ENCODE measurements around the gene NUDCD3. TPM values are rescaled to one million over a fixed set of nuclear protein-coding genes. Genes with fewer than 3 reads are reported as not detected.

NUDCD3 gene
- total RNA-seq, 1 experiment from 2014 or later: 76.2 TPM

DNA sequence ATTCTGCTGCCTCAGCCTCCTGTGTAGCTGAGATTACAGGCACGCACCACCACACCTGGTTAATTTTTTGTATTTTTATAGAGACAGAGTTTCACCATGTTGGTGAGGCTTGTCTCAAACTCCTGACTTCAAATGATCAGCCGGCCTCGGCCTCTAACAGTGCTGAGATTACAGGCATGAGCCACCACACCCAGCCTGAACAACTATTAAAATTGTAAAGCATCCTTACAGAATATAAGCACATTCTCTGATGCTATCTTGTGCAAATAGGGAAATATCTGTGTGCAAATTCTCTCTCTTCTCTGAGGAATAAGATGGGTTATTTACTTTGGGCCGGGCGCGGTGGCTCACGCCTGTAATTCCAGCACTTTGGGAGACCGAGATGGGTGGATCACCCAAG is 12.5 kb downstream of the NUDCD3 start:
- DNase-seq (ENCODE audit: low read depth): no peak

DNA sequence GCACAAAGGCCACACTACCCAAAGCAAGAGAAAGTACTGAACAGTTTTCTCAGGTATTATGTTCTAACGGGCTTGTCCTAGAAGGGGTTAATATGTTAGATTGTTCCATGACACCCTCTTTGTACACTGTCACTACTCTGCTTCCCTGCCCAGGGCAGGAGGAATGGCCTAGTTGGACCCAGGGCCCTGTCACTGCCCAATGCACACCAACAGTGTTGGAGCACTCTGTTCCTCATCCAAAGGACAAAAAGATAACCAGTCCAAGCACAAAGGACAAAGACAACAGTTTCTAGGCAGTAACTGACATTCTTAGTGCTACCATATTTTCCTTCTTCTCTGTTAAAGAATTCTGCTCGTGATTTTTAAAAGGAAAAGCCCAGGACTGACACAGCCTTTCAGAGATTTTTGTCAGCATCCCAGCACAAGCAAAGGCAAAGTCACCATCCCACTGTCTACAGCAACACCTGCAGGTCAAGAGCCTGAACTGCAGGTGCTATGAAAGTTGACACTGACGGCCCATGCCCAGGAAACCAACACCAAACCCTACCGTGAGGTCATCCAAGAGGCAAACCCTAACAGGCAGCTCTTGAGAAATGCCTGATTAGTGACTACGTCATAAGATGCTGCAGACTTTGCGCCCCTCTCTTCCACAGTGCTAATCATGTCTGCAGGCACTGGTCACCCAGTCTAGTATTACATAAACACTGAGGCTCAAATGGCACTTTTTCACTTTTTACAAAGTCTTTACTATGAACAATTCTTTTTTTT is 13.2 kb downstream of the NUDCD3 start:
- DNase-seq (ENCODE audit: low read depth): peak; percentile 87

DNA sequence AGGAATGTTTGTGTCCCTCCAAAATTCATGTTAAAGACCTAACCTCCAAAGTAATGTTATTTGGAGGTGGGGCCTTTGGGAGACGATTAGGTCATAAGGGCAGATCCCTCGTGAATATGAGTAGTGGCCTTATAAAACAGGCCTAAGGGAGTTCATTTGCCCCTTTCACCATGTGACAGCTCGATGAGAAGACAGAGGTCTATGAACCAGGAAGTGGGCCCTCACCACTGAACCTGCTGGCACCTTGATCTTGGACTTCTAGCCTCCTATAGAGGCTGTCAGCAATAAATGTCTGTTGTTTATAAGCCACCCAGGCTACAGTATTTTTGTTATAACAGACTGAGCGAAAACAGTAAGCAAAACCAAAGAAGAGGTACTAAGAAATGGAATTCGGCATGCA is 14.1 kb downstream of the NUDCD3 start:
- DNase-seq (ENCODE audit: low read depth): no peak

DNA sequence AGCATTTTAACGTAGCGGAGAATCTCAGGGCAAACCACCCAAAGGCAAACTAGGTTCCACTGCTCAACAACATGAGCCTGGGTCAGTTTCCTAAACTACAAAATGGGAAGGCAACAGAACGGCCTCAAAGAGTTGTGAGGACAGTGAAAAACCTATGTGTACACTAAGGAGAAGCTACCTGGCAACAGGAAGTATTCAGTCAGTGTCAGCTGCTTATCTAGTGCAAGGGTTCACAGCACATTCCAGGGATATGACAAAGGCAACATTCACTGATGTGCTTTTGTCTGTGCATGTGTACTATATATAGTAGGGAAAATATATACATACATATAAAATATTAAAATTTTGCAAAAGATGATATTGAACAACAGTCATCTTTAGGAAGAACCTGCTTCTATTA is 17.2 kb downstream of the NUDCD3 start:
- peak; percentile 69 for DNase-seq (ENCODE audit: low read depth)

DNA sequence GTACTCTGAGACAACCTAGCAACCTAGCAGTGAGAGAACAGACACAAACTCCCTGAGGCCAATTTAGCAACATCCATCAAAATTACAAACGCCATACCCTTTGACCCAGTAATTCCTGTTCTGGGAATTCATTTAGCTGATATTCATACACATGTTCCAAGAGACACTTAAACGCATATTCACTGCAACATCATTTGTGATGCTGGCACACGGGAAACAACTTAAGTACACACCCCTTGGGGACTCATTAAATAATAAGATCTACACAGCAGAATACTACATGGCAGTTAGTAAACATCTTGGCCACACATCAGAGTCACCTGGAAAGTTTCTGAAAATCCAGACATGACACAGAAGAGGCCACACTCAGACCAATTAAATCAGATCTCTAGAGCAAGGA is 17.6 kb downstream of the NUDCD3 start:
- peak; percentile 18 for DNase-seq (ENCODE audit: low read depth)

DNA sequence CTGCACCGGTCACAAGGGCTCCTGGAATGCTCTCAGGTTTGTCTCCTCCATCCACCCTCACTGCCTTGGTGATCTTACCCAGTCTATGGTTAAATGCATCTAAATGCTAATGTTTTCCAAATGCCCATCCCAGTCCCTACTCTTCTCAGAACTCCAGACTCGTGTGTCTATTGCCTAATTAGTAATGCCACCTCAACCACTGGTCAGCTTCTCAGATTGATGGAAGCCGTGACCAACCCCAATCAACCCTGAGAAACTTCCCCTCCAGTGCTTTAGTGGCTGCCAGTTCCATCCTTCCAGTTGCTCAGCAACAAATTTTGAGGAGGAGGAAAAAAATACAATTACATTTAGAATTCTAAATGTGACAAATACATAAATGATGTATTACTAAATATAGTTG is 18.6 kb downstream of the NUDCD3 start:
- no peak for DNase-seq (ENCODE audit: low read depth)

DNA sequence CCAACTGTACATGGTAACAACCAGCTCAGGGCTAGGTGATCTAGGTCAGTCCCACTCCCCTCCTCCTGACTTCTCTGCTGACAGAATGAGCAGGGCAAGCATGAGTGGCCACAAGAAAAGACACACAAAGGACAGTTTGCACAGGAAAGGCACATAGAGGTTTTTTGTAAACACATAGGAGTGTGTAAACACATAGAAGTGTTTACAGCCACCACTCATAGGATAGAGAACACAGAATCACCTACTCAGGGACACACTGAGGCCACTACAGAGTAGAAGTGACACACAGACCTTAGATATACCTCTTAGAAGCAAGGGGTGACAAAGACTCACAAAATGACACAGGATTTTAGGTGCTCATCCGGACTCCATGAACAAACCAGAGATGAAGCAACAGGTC is 19.0 kb downstream of the NUDCD3 start:
- DNase-seq (ENCODE audit: low read depth): no peak

DNA sequence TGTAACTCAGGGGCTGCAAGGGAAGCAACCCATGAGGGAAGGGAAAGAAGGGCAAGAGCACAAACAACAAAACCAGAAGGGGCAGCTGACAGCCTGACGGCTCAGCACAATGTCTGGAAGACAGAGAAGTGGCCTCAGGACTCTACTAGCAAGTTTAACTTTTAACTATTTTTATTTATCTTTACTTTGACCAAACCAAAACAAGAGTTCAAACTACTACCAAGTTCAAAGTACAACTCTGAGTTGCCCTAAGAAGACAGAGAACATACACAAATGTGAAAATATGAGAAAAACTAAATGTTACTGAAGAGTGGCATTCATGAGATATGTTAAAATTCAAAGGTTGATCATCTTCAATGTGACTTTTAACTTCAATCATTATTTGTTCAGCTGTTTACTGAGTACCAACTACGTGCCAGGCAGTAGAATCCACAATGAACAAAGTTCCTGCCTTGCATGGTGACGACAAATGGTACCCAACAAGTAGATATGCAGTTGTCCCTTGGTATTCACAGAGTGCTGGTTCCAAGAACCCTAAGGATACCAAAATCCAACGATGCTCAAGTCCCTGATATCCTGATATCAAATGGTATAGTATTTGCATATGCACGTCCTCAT is 19.7 kb downstream of the NUDCD3 start:
- no peak for DNase-seq (ENCODE audit: low read depth)

DNA sequence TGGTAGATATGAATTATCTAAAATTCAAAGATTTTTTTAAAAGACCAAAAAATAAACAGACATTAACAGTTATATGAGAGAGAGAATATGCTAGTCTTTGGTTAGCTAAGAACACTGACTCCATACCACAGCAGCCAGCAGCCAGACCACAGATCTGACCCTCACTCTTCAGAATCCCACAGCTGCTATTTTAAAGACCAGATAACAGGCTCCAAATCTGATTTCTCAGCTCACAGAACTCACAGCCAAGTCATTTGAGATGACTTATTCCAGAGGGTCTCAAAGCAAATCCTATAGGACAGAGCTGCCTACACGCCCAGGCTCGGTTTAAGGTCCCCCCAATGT is 20.4 kb downstream of the NUDCD3 start:
- peak; percentile 24 for DNase-seq (ENCODE audit: low read depth)

DNA sequence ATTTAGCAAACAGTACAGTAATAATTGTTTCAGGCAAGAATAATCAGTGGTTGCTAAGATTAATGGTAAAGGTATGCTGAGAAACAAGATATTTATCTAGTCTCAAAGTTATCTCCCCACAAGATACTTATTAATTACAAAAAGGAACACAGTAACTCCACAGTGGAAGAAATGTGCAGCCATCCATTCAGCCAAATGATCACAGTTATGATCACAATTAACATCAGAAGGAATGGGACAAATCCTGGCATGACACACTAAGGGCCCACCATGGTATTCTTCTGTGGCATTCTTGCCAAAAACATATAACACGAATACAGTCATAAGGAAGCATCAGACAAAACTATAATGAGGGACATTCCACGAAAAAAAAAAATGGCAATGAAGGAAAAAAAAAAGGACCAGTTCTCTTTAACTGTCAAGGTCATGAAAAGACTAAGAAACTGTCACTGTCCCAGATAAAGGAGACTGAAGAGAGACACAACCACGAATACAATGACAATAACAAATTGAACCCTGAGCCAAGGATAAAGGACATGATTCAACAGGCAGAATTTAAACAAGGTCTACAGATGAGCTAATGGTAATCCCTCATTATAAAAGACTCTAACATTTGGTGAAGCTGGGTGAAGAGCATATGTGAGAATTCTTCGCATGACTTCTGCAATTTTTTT is 20.9 kb downstream of the NUDCD3 start:
- DNase-seq (ENCODE audit: low read depth): peak; percentile 37

DNA sequence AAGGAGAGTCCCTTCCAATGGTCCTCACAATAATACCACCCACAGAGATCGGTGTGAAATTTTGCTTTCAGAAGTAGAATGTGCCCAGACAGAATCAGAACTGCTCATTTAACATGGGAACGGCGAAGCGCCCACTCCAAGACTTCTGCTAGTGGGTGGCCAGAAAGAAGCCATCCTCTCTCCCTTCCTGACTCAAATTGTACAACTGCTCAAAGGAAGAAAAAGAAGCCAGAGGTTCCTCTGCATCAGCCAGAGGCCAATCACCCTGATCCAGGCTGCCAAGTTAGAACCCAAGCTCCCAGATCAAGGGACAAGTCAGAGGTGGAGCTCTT is 23.3 kb downstream of the NUDCD3 start:
- no peak for DNase-seq (ENCODE audit: low read depth)

DNA sequence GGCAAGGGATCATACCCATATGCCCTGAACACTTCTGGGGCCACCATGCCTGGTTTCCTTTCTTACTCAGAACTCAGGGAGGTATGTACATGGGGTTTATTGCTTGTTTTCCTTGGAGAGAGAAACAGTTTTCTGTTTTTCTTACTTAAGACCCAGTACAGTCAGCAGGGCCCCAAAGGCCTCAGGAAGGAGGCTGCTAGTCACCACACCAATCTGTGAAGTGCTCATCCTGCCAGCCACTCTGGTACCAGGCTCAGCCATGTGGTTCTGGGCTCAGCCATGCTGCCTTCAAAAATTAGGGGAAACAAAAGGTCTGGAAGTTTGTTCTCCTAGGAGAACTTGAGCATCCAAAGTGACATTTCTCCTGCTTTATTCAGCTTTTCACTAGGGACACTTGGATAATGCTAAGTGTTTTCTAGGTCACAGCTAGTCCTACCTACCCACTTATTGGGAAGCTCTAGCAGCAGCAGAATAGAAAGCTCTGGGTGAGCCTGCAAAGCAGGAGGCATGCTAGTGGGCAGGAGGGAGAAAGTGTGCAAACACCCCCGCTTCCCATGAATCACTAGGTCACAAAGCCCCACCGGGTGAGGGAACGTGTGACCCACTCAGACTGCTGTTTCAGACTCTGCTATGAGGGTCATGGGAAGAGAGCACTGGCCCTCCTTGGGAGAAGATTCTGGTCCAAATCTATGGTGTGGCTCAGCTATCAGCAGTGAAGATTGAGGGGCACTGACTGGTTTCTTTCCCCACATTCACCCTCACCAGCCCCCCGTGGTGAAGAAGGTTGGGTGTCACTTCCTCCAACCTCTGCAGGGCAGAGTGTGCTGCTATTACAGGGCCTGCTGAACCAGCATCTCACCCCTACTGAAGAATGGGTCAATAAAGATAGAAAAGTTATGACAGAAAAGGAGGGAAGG is 23.9 kb downstream of the NUDCD3 start:
- peak; percentile 36 for DNase-seq (ENCODE audit: low read depth)

DNA sequence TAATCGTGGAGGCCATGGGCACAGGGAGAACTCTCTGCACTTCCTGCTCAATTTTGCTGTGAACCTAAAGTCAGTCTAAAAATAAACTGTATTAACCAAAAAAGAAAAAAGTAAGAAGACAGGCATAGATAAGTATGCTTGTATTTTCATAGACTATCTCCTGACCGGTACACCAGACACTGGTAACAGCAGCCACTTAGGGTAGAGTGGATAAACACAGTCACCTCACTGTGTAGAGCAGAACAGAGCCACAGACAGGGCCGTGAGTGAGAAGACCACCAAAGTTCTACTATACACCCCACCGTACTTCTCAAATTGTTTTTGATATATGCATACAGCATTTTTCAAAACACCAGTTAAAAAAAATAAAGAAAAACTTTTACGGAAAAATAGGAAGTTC is 25.0 kb downstream of the NUDCD3 start:
- no peak for DNase-seq (ENCODE audit: low read depth)

DNA sequence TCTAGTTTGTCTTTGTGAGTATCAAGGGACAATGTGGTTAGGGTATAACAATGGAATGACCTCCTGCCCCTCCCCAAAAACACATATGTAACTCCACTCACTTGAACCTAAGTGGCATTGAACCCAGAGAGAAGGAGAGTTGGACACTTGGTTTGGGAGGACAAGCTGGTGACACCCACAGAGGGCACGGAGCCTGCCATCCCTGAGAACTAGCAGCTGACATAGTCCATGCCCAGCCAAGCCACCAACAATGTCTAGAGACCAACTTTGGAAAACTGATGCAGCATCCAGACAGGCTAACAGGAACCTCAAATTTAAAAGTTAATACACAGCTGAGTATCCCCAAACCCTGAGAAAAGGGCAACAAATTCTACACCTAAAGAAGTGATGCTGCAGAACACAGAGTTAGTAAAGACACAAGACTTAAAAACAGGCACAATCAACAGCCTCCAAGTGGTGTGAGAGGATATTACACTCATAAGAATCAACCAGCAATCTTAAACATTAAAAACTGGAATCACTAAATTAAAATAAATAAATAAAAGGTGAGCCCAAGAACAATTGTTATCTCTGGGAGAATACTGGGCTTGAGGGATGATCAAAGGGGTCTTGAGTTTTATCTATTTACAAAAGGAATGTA is 27.2 kb downstream of the NUDCD3 start:
- DNase-seq (ENCODE audit: low read depth): peak; percentile 23

DNA sequence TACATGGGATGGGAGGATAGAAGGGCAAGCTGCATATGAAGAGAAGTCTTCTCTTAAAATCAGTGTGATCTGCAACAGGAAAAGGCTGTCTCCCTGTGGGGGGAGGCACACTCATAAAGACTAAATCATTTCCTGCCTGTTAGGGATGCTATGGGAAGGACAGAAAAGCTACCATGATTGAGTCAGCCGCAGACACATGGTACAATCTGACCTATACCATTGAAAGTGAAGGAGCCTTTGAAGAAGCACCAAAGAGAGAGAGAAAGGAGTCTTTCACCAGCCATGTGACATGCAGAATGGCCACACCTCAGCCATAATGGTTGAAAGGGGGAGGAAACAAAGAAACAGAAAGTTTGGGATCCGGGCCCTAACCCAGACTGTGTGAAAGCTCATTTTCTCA is 29.1 kb downstream of the NUDCD3 start:
- DNase-seq (ENCODE audit: low read depth): peak; percentile 82

DNA sequence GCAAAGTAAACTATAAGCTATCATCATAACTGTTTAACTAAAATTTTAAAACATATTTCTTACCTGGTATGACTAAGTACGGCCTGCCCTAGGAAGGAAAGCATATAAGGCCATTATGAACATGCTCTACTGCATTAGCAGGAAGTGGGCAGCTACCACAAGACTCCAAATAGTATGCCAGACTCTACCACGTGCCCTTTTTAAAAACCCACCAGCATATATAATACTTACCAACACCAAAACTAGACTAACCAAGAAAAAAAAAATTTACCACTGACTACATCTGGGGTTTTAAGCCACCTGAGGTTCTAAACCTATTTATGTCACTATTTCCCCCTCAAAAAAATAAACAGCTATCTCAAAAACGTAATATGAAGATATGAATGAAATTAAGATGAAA is 30.1 kb downstream of the NUDCD3 start:
- peak; percentile 40 for DNase-seq (ENCODE audit: low read depth)

DNA sequence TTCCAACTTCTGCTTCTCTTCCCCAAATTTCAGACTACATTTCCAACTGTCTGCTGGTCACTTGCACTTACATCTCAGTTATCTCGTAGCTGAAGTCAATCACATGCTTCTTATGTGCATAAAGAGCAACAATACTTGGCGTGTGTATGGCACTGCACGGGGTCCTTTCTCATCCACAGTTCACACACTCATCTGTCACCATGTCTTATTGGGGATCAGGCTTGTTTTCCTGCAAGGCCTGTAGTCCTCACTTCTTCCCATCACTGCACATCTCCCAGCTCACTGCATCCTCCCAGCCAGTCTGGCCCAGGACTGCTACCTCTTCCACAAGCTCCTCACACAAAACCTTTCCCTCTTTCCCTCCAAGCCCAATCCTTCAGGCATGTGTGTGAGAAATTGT is 35.3 kb downstream of the NUDCD3 start:
- DNase-seq (ENCODE audit: low read depth): no peak

DNA sequence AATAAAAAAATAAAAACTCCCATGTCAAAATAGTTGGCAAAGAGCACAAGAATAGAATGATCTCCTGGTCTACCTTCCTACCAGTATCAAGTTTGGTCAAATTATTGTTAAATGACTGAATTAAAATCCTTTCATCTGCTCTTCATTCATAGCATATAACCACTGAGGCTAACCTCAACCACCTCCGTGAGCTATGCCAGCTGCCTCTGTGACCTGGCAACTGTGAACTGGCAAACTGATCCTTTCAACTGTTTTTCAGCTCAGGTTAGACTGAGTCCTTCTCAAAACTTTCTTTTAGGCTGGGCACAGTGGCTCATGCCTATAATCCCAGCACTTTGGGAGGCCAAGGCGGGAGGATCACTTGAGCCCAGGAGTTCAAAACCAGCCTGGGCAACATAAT is 36.1 kb downstream of the NUDCD3 start:
- DNase-seq (ENCODE audit: low read depth): no peak

DNA sequence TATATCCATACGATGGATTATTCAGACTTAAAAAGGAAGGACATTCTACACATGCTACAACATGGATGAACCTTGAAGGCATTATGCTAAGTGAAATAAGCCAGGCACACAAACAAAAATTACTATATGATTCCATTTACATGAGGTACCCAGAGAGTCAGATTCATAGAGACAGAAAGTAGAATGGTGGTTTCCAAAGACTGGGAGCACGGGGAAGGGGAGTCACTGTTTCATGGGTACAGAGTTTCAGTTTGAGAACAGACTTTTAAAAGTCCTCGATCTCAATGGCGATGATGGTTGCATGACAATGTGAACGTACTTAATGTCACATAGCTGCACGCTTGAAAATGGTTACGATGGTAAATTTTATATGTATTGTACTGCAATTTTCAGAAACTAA is 39.3 kb downstream of the NUDCD3 start:
- DNase-seq (ENCODE audit: low read depth): no peak

DNA sequence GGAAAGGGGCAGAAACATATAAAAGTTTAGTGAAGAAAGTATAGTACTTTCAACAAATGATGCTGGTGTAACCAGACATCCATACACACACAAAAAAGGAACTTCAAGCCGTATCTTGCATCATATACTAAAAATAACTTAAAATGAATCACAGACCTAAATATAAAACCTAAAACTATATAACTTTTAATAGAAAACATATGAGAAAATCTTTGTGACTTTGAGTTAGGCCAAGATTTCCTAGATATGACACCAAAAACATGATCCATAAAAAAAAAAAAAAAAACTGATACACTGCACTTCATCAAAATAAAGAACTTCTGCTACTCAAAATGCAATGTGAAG is 40.9 kb downstream of the NUDCD3 start:
- no peak for DNase-seq (ENCODE audit: low read depth)

DNA sequence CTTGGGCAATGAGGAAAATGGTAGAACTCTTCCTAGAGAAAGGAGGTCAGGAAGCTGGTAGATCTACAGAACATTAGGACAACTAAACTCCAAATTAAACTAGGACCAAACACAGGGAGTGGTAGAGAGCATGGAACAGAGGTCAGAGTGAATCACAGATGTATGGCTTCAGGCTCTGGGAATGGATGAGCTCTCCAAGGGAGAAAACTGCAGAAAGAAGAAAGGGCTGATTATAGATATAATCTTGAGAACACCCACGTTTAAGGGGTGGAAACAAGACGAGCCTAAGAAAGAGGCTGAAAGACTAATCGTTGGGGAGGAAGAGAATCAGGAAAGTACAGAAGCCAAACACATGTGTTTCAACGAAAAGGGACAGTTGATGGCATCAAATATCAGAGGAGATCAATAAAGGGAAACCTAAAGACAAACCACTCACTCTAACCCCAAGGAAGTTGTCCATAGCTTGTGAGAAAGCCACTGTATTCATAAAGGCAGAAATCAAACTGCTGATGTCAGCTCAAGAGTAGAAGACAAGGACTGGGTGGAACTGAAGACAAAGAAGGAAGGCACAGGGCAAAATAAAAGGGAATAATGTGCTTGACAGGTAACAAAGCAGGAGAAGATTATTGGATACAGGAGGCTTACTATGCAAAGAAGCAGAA is 41.4 kb downstream of the NUDCD3 start:
- DNase-seq (ENCODE audit: low read depth): no peak
